ENCODE results near the gene VSIG1.

DNA sequence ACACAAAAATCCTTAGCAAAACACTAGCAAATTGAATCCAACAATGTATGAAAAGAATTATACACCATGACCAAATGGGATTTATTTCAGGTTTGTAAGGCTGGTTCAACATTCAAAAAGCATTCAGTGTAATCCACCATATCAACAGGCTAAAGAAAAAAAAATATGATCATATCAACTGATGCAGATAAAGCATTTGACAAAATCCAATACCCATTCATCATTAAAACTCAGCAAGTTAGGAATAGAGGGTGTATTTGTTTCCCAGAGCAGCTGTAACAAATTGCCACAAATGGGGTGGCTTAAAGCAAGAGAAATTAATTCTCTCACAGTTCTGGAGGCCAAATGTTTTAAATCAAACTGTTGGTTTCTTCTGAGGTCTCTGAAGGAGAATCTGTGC, 10.7 kb downstream of the VSIG1 start:
- TF ChIP-seq POLR2AphosphoS5 (IDR thresholded peaks at IDR 0.05; ENCODE audit: borderline replicate concordance, low read depth, low read length), result no peak
- TF ChIP-seq EZH2 (IDR thresholded peaks at IDR 0.05), result no peak
- TF ChIP-seq FOXP2 (optimal IDR thresholded peaks at IDR 0.05; ENCODE audit: control extremely low read depth, extremely low read length, insufficient read depth), result no peak
